ENCODE results near the gene NSFL1C.

- no peak for TF ChIP-seq CTCF (IDR thresholded peaks at IDR 0.05; ENCODE audit: insufficient read depth, low read length, poor library complexity, severe bottlenecking)
- TF ChIP-seq EZH2phosphoT487 (conservative IDR thresholded peaks at IDR 0.05; ENCODE audit: low read length) = no peak
Observed at GRCh38 chr20:1457992-1458391, 8.7 kb downstream of the NSFL1C start.

Measured in SU-DHL-6 (cell line).